HTR-8/SVneo (cell line): ENCODE measurements around the gene FRMD8.
A peak's percentile ranks its signal among the peaks of the same experiment; 100 is the strongest.

Experiments used
- DNase-seq: peaks from one replicate; pipeline ENCODE4 v3.0.0; 2011; ENCODE audit warnings: low spot score, mixed read lengths; ENCODE audit not compliant: insufficient read length
- FAIRE-seq: peaks from 2 replicates; lab custom pipeline; 2011; peaks lifted over from hg19 to GRCh38; lab: Jason Lieb, UNC

The FRMD8 gene

DNA sequence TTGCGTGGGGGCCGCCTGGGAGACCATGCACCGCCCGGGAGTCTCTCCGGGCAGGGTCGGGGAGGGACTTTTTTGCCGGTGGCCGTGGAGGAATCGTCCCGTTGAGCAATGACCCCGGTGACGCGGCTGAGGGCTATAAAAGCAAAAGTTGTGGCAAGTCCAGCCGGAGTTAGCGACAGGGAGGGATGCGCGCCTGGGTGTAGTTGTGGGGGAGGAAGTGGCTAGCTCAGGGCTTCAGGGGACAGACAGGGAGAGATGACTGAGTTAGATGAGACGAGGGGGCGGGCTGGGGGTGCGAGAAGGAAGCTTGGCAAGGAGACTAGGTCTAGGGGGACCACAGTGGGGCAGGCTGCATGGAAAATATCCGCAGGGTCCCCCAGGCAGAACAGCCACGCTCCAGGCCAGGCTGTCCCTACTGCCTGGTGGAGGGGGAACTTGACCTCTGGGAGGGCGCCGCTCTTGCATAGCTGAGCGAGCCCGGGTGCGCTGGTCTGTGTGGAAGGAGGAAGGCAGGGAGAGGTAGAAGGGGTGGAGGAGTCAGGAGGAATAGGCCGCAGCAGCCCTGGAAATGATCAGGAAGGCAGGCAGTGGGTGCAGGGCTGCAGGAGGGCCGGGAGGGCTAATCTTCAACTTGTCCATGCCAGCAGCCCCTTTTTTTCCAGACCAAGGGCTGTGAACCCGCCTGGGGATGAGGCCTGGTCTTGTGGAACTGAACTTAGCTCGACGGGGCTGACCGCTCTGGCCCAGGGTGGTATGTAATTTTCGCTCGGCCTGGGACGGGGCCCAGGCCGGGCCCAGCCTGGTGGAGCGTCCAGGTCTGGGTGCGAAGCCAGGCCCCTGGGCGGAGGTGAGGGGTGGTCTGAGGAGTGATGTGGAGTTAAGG is 36.4 kb downstream of the FRMD8 start, which contains the start of gene NEAT1:
NEAT1 (plus strand) TSS at position 166 of the 883 bp plus-strand sequence.
- no peak for FAIRE-seq
- peak; percentile 63 for DNase-seq

DNA sequence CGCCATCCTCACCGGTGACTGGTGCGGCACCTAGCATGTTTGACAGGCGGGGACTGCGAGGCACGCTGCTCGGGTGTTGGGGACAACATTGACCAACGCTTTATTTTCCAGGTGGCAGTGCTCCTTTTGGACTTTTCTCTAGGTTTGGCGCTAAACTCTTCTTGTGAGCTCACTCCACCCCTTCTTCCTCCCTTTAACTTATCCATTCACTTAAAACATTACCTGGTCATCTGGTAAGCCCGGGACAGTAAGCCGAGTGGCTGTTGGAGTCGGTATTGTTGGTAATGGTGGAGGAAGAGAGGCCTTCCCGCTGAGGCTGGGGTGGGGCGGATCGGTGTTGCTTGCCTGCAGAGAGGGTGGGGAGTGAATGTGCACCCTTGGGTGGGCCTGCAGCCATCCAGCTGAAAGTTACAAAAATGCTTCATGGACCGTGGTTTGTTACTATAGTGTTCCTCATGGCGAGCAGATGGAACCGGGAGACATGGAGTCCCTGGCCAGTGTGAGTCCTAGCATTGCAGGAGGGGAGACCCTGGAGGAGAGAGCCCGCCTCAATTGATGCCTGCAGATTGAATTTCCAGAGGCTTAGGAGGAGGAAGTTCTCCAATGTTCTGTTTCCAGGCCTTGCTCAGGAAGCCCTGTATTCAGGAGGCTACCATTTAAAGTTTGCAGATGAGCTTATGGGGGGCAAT is 37.2 kb downstream of the FRMD8 start:
- FAIRE-seq (no peak), DNase-seq (no peak)

DNA sequence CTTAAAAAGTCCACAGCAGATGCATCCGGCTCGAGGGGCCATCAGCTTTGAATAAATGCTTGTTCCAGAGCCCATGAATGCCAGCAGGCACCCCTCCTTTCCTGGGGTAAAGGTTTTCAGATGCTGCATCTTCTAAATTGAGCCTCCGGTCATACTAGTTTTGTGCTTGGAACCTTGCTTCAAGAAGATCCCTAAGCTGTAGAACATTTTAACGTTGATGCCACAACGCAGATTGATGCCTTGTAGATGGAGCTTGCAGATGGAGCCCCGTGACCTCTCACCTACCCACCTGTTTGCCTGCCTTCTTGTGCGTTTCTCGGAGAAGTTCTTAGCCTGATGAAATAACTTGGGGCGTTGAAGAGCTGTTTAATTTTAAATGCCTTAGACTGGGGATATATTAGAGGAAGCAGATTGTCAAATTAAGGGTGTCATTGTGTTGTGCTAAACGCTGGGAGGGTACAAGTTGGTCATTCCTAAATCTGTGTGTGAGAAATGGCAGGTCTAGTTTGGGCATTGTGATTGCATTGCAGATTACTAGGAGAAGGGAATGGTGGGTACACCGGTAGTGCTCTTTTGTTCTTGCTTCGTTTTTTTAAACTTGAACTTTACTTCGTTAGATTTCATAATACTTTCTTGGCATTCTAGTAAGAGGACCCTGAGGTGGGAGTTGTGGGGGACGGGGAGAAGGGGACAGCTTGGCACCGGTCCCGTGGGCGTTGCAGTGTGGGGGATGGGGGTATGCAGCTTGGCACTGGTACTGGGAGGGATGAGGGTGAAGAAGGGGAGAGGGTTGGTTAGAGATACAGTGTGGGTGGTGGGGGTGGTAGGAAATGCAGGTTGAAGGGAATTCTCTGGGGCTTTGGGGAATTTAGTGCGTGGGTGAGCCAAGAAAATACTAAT is 38.0 kb downstream of the FRMD8 start:
- DNase-seq (no peak), FAIRE-seq (no peak)

DNA sequence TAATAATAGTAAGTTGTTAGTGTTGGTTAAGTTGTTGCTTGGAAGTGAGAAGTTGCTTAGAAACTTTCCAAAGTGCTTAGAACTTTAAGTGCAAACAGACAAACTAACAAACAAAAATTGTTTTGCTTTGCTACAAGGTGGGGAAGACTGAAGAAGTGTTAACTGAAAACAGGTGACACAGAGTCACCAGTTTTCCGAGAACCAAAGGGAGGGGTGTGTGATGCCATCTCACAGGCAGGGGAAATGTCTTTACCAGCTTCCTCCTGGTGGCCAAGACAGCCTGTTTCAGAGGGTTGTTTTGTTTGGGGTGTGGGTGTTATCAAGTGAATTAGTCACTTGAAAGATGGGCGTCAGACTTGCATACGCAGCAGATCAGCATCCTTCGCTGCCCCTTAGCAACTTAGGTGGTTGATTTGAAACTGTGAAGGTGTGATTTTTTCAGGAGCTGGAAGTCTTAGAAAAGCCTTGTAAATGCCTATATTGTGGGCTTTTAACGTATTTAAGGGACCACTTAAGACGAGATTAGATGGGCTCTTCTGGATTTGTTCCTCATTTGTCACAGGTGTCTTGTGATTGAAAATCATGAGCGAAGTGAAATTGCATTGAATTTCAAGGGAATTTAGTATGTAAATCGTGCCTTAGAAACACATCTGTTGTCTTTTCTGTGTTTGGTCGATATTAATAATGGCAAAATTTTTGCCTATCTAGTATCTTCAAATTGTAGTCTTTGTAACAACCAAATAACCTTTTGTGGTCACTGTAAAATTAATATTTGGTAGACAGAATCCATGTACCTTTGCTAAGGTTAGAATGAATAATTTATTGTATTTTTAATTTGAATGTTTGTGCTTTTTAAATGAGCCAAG is 38.9 kb downstream of the FRMD8 start:
- FAIRE-seq (no peak), DNase-seq (no peak)

DNA sequence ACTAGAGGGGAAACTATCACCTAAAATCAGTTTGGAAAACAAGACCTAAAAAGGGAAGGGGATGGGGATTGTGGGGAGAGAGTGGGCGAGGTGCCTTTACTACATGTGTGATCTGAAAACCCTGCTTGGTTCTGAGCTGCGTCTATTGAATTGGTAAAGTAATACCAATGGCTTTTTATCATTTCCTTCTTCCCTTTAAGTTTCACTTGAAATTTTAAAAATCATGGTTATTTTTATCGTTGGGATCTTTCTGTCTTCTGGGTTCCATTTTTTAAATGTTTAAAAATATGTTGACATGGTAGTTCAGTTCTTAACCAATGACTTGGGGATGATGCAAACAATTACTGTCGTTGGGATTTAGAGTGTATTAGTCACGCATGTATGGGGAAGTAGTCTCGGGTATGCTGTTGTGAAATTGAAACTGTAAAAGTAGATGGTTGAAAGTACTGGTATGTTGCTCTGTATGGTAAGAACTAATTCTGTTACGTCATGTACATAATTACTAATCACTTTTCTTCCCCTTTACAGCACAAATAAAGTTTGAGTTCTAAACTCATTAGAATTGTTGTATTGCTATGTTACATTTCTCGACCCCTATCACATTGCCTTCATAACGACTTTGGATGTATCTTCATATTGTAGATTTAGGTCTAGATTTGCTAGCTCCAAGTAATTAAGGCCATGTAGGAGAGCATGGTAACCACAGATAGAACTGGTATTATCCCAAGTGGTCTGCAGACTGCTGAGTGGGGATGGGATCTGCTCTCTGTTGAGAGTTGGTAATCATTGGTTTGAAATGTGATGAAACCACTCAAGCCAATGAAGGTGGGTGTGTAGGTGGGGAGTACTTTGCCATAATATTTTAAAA is 39.8 kb downstream of the FRMD8 start:
- DNase-seq (no peak), FAIRE-seq (no peak)

DNA sequence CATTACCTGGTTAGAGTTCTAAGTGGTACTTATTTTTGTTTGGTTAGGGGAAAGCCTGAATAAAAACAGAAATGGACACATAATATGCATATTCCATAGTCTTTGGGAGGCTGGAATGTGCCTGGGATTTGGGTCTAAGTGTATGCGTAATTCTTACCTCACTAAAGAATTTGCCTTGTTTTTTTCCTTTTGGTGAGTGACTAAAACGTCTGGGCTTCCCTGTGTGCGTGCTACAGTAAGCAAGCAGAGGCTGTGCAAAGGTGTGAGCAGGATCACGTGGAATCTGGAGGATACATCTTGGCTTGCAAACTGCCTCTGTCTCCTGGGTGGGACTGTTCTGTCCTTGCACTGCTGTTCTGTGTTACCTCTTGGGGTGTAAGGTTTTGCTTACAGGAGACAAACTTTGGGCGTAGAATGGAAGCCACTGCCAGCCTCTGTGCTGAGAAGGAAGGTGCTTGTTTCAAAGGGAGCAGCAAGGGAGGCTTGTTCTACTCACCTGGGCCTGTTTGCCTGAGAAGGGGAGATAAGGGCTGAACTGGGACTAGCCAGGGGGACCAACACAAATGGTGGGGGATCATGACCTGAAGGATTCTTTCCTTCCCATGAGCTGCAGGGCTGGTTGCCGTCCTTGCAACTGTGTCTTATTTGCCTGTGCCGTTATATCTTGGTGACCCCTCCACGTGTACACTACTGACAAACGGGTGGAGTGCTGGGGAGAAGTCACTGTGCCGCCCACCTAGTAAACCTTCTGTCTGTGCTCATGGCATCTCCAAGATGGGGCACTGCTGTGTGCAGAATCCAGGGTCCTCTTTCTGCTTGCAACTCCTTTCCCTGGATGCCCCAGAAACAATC is 40.6 kb downstream of the FRMD8 start:
- no peak for FAIRE-seq

DNA sequence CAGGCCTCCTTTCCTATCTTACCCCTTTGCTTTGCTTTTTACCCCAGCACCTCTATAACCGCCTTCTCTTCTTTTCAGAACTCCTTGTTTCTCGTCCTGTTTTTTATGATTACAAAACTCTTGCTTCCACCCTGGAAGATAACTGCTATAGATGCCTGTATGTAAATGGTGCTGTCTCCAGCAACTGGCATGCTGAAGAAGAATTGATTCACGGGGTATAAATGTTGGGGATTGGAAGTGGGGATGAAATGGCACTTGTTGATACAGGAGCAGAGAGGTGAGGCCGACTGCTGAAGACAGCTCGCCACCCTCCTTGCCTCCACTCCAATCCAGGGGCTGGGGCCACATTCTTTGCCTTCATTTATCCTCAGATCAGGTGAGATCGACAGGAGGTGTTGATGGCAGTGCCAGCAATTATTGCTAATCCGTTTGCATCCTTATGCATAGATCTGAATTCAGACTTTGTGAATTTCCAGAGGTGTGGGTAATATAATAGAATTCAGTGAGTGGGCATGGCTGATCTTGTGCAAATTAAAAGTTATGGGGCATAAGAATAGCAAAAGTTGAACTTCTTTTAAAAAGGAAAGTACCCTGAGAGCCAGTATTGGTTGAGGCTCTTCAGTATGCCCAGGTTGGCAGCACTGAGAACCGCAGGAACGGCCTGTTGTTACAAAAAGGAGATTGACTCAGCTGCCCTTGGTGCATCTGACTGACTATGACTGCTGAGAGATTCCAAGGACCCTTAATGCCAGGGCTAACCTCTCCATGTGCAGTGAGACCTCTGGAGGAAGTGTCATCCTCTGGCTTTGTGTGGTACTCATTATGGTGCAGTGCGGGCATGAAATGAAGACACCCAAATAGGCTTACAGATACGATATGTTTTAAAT is 41.5 kb downstream of the FRMD8 start:
- FAIRE-seq = no peak
- no peak for DNase-seq

More for the DNA sequence above, 40.6 kb downstream of the FRMD8 start:
- DNase-seq = no peak

DNA sequence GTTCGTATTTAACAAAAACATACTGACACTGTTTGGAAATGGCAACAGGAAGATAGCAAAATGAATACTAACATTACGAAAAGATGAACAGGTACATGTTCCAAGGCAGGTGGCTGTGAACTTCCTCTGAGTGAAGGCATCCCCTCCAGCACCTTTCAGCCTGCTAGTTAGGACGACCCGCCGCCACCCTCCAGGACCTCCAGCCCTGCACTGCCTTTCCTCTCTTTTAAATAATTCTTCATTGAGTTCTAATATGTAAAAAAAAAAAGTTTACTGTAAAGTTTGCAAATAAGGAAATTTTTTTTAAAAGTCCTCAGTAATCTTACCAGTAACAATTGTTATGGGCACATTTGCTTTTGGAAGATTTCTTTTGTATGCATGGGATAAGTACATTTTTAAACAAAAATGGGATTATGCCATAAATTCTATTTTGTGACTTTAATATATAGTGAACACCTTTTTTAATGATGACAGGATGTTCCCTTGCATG is 42.2 kb downstream of the FRMD8 start:
- DNase-seq (no peak), FAIRE-seq (no peak)

DNA sequence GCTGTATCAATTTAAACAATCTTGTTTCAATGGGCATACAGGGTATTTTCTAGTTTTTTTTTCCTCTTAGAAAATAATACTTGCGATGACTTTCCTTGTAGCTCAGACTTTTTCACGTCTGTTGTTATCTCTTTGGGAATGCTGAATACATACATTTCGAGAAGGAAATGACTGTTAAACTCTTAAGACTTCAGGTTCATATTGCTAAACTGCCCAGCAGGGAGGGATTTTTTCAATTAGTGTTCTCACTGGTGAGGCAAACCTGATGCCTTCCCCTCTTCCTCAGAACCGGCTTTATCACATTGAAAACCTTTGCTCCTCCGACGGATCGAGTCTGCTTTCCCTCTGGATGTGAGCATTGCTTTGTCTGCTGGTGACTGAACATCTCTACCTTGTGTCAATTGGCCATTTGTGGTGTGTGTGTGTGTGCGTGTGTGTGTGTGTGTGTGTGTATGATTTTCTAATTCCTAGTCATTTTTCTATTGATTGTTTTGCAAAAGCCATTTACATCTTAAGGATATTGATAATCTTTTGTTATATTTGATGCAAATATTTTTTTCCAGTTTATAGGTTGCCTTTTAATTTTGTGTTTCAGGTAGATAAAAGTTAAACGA is 42.7 kb downstream of the FRMD8 start:
- no peak for DNase-seq
- FAIRE-seq = no peak

DNA sequence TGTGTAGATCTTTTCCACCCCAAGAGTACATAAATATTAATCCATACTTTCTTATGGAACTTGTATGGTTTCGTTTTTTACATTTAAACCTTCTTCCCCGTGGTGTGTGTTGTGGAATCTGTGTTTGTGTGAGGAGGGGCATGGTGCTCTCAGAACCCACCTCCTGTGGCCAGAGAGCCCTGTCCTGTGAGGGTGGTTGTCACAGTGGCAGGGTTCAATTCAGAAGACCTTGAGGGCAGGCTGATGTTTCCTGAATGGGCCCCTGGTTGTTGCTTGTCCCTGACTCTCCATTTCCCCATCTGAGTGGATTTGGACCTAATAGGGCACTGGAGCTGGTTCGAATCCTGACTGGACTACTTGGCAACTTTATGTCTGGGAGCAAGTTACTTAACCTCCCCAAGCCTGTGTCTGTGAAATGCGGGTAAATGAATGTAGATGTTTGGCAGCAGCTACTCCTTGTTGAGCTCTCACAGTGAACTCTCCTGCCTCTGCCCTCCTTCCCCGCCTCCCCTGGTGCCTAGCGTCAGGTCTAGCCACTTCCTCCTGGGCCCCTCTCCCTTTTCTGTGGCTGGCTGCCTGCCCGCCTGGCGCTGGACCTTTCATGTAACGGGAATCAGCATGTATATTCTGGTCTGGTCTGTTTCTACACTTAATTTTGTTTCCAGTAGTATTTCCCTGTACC is 43.4 kb downstream of the FRMD8 start:
- DNase-seq = no peak
- FAIRE-seq = no peak

DNA sequence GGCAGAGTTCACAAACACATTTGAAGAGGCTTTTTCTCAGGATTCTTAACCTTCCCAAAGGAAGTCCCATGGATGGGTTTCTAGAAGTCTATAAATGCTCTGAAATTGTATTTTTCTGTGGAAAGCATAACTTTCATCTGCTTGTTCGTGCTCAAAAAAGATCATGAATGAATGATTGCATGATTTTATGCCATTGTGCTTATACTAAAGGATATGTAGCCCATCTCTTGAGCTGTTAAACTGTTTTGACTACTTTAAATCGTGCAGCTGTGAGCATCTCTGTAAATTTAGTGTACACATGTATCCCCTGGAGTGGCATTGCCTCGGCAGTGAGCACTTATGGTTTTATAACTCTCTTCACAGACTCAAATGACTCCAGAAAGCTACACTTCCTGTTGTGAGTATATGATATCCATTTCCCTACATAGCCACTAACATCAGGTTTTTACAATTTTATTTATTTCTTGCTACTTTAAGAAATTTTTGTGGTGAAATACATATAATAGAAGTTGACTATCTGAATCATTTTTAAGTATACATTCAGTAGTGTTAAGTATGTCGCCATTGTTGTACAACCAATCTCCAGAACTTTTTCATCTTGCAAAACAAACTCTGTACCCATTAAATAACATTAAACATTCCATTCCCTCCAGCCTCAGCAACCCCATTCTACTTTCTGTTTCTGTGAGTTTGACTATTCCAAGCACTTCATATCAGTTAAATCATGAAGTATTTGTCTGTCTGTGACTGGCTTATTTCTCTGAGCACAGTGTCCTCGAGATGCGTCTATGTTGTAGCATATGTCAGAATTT is 44.2 kb downstream of the FRMD8 start:
- DNase-seq (no peak), FAIRE-seq (no peak)

DNA sequence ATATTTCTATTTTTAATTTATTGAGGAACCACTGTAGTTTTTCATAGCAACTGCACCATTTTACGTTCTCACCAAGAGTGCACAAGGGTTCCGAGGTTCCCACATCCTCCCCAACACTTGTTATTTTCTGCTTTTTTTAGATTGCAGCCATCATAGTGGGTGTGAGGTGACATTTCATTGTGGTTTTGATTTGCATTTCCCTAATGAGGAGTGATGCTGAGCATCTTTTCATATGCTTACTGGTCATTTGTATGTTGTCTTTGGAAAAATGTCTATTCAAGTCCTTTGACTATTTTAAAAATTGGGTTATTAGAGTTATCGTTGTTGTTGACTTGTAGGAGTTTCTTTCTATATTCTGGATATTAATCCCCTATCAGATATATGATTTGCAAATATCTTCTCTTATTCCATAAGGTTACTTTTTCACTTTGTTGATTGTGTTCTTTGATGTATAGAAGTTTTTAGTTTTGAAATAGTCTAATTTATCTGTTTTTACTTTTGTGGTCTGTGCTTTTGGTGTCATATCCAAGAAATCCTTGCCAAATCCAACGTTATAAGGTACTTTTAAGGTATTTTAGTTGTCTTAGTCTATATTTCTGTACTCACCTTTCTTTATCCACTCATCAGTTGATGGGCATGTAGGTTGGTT is 45.1 kb downstream of the FRMD8 start:
- DNase-seq (no peak), FAIRE-seq (no peak)

DNA sequence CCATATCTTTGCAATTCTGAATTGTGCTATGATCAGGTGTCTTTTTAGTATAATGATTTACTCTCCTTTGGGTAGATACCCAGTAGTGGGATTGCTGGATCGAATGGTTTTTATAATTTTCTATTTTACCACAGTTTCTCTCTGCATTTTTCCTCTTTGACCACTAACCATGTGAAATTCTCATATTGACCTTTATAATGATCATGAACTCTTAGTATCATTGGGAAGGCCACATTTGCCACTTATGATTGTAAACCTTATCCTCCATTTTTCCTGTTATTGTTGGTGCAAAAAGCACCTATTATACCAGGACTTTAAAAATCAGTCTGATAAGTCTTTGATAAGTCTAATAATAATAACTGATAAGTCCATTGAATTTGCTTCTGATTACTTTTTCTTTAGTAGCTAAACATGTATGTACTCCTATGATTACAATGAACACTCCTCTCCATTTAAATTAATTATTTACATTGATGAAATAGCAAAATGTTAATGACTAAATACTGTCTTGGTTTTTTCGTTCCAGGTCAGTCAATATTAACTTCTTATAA is 45.7 kb downstream of the FRMD8 start:
- DNase-seq (no peak), FAIRE-seq (no peak)
